HepG2 (cell line): ENCODE results near the gene PHF3. TPM values are rescaled to one million over a fixed set of nuclear protein-coding genes. Genes with fewer than 3 reads are reported as not detected.
A peak's percentile ranks its signal among the peaks of the same experiment; 100 is the strongest.

Source experiments
- ASH2L ChIP-seq: fragments of 300-600, 200-600 bp; sonication (generic); IDR thresholded peaks from 2 replicates; pipeline ENCODE4 v1.7.0; 2017; ENCODE audit warnings: low read depth, mild to moderate bottlenecking, moderate library complexity, mixed read lengths, low read length; ENCODE audit not compliant: insufficient read length
- ATF6 ChIP-seq: sonication (generic); formaldehyde crosslinking; conservative IDR thresholded peaks from 2 replicates; pipeline ENCODE4 v1.4.0; 2020; ENCODE audit warnings: missing genetic modification reagents
- CEBPG ChIP-seq: IDR thresholded peaks from 2 replicates; pipeline ENCODE4 v1.6.1; 2016
- GABPB1 ChIP-seq: IDR thresholded peaks from 2 replicates; pipeline ENCODE4 v1.6.1; 2016; ENCODE audit warnings: mild to moderate bottlenecking, missing genetic modification reagents, moderate library complexity, missing compliant biosample characterization
- HIVEP1 ChIP-seq: sonication (generic); formaldehyde crosslinking; IDR thresholded peaks from 2 replicates; pipeline ENCODE4 v1.4.0; 2020; ENCODE audit warnings: mild to moderate bottlenecking, missing genetic modification reagents
- RORA ChIP-seq: sonication (generic); formaldehyde crosslinking; IDR thresholded peaks from 2 replicates; pipeline ENCODE4 v1.5.0; 2020; ENCODE audit warnings: mild to moderate bottlenecking, missing genetic modification reagents, moderate library complexity
- SAP130 ChIP-seq: IDR thresholded peaks from 2 replicates; pipeline ENCODE4 v1.6.1; 2016; ENCODE audit warnings: low read depth
- SUZ12 ChIP-seq: fragments of 150-350 bp; IDR thresholded peaks from 2 replicates; pipeline ENCODE4 v1.6.1; 2014; ENCODE audit warnings: low read depth, low read length
- ZBTB39 ChIP-seq: sonication (generic); formaldehyde crosslinking; IDR thresholded peaks from 2 replicates; pipeline ENCODE4 v1.5.0; 2020; ENCODE audit warnings: missing genetic modification reagents
- ZKSCAN1 ChIP-seq: fragments of 150-350 bp; IDR thresholded peaks from 2 replicates; pipeline ENCODE4 v1.6.1; 2014; ENCODE audit warnings: low read length
- ZNF333 ChIP-seq: sonication (generic); formaldehyde crosslinking; IDR thresholded peaks from 2 replicates; pipeline ENCODE4 v1.4.0; 2020; ENCODE audit warnings: mild to moderate bottlenecking, missing genetic modification reagents, borderline replicate concordance
- ZNF670 ChIP-seq: sonication (generic); formaldehyde crosslinking; IDR thresholded peaks from 2 replicates; pipeline ENCODE4 v1.8.0; 2022; ENCODE audit warnings: mild to moderate bottlenecking, missing genetic modification reagents, borderline replicate concordance
- polyA plus RNA-seq, 8 experiments: library from polyadenylated mRNA; depleted of rRNA in 3 of 8; stranded (reverse) in 7 of 8; unstranded in 1 of 8; fragments of >200 nt; fragmentation: Illumina TruSeq in 4 of 8; extraction: Trizol in 4 of 8; gene quantifications; 2 replicates each; pipeline versions ENCODE4 v1.2.1 to v1.2.3, GENCODE V29; 2011 to 2016; ENCODE audit warnings: low read depth in 4 of 8, missing spikeins in 1 of 8, mixed read lengths in 1 of 8; ENCODE audit not compliant: insufficient read depth in 1 of 8
- total RNA-seq, 5 experiments: library from RNA; depleted of rRNA; stranded (reverse); fragments of >200 nt; fragmentation: Illumina TruSeq; extraction: Trizol; gene quantifications; 2 replicates each; pipeline ENCODE4 v1.2.3, GENCODE V29; 2016; ENCODE audit warnings: low read depth in 1 of 5
- TF ChIP-seq, protein P1 (sequence below): sonication (generic); formaldehyde crosslinking; IDR thresholded peaks from 2 replicates; pipeline ENCODE4 v1.4.0; 2020; ENCODE audit warnings: missing genetic modification reagents
- TF ChIP-seq, protein P2 (sequence below): sonication (generic); formaldehyde crosslinking; IDR thresholded peaks from 2 replicates; pipeline ENCODE4 v1.9.0; 2021; ENCODE audit warnings: mild to moderate bottlenecking, missing genetic modification reagents

The PHF3 gene
- total and polyA plus RNA-seq, 2 of the 13 experiments (the other 11 are each of a cell fraction or from before 2014, with no cell fraction given) = 19.8 to 70.4 TPM

DNA sequence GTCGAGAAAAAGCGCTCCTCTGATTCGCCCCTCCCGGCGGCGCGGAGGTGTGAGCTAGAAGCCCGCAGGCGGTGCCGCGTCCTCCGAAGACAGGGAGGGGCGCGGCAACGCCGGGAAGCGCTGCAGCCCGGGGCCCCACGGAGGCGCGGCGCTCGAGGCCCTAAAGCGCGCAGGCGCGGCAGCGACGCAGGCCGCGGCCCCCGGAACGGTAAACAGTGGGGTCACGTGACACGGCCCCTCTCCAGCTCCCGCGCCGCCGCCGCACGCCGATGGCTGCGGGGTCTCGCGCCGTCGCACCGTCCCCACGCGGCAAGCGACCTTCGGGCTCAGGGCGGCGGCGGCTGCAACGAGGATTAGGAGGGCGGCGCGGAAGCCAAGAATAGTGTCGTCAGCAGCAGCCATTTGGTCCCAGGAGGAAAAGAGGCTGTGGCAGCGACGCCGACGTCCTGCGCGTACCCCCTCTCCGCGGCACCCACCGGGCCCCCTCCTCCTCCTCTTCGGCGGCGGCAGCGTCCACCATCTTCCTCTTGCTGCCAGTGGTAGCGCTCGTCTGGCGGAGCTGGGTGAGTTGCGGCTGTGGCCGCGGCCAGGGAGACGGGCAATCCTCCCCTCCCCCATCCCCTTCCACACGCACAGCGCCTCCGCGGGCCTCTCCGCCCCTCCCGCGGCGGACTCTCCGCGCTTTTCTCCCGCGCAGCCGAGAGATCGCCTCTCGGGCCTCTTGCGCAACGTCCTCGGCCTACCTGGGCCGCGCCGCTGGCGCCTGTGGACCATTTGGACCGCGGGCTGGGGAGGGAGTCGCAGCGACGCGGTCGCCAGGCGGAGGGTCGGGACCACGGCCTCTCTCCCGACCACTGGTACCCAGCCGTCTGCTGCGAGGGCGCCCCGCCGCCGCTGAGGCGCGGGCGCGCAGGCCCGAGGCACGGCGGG, at the start of gene PHF3 (continued):
- TF ChIP-seq ATF6 (CRISPR knock-in tag) (peak; percentile 86; the same call in 1 of the 2 replicates), ZNF670 (CRISPR knock-in tag) (peak; percentile 97; the same call in 1 of the 2 replicates), SUZ12 (no peak), ZKSCAN1 (0 out of 2 replicates have a peak, but pooled peaks have one; percentile 49), CEBPG (peak; percentile 99), ZNF333 (CRISPR knock-in tag) (peak; percentile 97; the same call in 1 of the 2 replicates), ZBTB39 (CRISPR knock-in tag) (peak; percentile 97), HIVEP1 (CRISPR knock-in tag) (peak; percentile 86), RORA (CRISPR knock-in tag) (no peak), SAP130 (CRISPR knock-in tag) (peak; percentile 95), GABPB1 (CRISPR knock-in tag) (peak; percentile 86), ASH2L (peak; percentile 95)
- TF ChIP-seq, protein P1, sequence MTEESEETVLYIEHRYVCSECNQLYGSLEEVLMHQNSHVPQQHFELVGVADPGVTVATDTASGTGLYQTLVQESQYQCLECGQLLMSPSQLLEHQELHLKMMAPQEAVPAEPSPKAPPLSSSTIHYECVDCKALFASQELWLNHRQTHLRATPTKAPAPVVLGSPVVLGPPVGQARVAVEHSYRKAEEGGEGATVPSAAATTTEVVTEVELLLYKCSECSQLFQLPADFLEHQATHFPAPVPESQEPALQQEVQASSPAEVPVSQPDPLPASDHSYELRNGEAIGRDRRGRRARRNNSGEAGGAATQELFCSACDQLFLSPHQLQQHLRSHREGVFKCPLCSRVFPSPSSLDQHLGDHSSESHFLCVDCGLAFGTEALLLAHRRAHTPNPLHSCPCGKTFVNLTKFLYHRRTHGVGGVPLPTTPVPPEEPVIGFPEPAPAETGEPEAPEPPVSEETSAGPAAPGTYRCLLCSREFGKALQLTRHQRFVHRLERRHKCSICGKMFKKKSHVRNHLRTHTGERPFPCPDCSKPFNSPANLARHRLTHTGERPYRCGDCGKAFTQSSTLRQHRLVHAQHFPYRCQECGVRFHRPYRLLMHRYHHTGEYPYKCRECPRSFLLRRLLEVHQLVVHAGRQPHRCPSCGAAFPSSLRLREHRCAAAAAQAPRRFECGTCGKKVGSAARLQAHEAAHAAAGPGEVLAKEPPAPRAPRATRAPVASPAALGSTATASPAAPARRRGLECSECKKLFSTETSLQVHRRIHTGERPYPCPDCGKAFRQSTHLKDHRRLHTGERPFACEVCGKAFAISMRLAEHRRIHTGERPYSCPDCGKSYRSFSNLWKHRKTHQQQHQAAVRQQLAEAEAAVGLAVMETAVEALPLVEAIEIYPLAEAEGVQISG (CRISPR knock-in tag) = peak; percentile 94
- TF ChIP-seq, protein P2, sequence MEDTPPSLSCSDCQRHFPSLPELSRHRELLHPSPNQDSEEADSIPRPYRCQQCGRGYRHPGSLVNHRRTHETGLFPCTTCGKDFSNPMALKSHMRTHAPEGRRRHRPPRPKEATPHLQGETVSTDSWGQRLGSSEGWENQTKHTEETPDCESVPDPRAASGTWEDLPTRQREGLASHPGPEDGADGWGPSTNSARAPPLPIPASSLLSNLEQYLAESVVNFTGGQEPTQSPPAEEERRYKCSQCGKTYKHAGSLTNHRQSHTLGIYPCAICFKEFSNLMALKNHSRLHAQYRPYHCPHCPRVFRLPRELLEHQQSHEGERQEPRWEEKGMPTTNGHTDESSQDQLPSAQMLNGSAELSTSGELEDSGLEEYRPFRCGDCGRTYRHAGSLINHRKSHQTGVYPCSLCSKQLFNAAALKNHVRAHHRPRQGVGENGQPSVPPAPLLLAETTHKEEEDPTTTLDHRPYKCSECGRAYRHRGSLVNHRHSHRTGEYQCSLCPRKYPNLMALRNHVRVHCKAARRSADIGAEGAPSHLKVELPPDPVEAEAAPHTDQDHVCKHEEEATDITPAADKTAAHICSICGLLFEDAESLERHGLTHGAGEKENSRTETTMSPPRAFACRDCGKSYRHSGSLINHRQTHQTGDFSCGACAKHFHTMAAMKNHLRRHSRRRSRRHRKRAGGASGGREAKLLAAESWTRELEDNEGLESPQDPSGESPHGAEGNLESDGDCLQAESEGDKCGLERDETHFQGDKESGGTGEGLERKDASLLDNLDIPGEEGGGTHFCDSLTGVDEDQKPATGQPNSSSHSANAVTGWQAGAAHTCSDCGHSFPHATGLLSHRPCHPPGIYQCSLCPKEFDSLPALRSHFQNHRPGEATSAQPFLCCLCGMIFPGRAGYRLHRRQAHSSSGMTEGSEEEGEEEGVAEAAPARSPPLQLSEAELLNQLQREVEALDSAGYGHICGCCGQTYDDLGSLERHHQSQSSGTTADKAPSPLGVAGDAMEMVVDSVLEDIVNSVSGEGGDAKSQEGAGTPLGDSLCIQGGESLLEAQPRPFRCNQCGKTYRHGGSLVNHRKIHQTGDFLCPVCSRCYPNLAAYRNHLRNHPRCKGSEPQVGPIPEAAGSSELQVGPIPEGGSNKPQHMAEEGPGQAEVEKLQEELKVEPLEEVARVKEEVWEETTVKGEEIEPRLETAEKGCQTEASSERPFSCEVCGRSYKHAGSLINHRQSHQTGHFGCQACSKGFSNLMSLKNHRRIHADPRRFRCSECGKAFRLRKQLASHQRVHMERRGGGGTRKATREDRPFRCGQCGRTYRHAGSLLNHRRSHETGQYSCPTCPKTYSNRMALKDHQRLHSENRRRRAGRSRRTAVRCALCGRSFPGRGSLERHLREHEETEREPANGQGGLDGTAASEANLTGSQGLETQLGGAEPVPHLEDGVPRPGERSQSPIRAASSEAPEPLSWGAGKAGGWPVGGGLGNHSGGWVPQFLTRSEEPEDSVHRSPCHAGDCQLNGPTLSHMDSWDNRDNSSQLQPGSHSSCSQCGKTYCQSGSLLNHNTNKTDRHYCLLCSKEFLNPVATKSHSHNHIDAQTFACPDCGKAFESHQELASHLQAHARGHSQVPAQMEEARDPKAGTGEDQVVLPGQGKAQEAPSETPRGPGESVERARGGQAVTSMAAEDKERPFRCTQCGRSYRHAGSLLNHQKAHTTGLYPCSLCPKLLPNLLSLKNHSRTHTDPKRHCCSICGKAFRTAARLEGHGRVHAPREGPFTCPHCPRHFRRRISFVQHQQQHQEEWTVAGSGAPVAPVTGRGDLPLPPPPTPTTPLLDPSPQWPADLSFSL (CRISPR knock-in tag) = 0 out of 2 replicates have a peak, but pooled peaks have one; percentile 43
